Spleen (tissue), 7 donors: Measurements from ENCODE around the gene RERE.

ENCODE experiments used
- POLR2A ChIP-seq, 3 donors: fragments of 450-650 bp; IDR thresholded peaks; one replicate each; pipeline ENCODE4 v1.5.1; 2017; ENCODE audit warnings: antibody characterized with exemption in 3 of 3, mild to moderate bottlenecking in 1 of 3
- POLR2AphosphoS5 ChIP-seq, 3 donors: sonication (generic); formaldehyde crosslinking; IDR thresholded peaks; one replicate each; pipeline ENCODE4 v1.5.1; 2017; ENCODE audit warnings: antibody characterized with exemption in 3 of 3
- TF ChIP-seq, protein P1 (sequence below), 11 experiments: fragments of 200-600 bp in 7 of 11; fragments of 450-650 bp in 4 of 11; sonication (generic) in 4 of 11; IDR thresholded peaks in 8 of 11; conservative IDR thresholded peaks in 3 of 11; 1 replicate in 7 of 11; 2 replicates in 4 of 11; pipeline versions ENCODE4 v1.4.0 to v1.8.0; 2016 to 2021; ENCODE audit warnings: antibody characterized with exemption in 11 of 11, inconsistent platforms in 4 of 11, mild to moderate bottlenecking in 1 of 11
- donor health status: DM: no; HTN: no; CAD: no; lungs with moderate emphysema.
- donor health status: DM: no; HTN: no; CAD: no.
- donor health status: DM: no; HTN: no; CAD: no.

- TF ChIP-seq, protein P1, sequence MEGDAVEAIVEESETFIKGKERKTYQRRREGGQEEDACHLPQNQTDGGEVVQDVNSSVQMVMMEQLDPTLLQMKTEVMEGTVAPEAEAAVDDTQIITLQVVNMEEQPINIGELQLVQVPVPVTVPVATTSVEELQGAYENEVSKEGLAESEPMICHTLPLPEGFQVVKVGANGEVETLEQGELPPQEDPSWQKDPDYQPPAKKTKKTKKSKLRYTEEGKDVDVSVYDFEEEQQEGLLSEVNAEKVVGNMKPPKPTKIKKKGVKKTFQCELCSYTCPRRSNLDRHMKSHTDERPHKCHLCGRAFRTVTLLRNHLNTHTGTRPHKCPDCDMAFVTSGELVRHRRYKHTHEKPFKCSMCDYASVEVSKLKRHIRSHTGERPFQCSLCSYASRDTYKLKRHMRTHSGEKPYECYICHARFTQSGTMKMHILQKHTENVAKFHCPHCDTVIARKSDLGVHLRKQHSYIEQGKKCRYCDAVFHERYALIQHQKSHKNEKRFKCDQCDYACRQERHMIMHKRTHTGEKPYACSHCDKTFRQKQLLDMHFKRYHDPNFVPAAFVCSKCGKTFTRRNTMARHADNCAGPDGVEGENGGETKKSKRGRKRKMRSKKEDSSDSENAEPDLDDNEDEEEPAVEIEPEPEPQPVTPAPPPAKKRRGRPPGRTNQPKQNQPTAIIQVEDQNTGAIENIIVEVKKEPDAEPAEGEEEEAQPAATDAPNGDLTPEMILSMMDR (IDR thresholded peaks at IDR 0.05 in 8 of 11, conservative IDR thresholded peaks at IDR 0.05 in 3 of 11) = no peak
- TF ChIP-seq POLR2A (IDR thresholded peaks at IDR 0.05) (no peak), POLR2AphosphoS5 (IDR thresholded peaks at IDR 0.05) (no peak)
Measured at GRCh38 chr1:8583031-8583430, 234.4 kb downstream of the RERE start.
